K562 (cell line): ENCODE results near the gene MYO1F. TPM values are rescaled to one million over a fixed set of nuclear protein-coding genes. Genes with fewer than 3 reads are reported as not detected.

Experiments used
- ATAC-seq: fragments of 200-7000 bp; cut with Tn5 transposase; 3 replicates; pipeline ENCODE4 v1.9.1; 2020; ENCODE audit warnings: moderate library complexity
- BruUV-seq: library from RNA; stranded (reverse); fragments of 400-500 nt; replicated peaks from 2 replicates; lab custom pipeline; 2021; lab: Mats Ljungman, UMichigan
- CTCF ChIA-PET: fragments of 300-600 bp; formaldehyde crosslinking; extraction: SDS; loops from one replicate; lab custom pipeline; 2021; ENCODE audit warnings: low intra/inter-chr PET ratio; lab: Yijun Ruan, JAX
- POLR2A ChIA-PET: fragments of 300-600, 350-650 bp; sonication (Branson Sonifier 250); formaldehyde crosslinking; extraction: SDS; loops from one replicate; lab custom pipeline; 2021; ENCODE audit warnings: antibody characterized with exemption, inconsistent platforms; lab: Yijun Ruan, JAX
- DNase-seq, 4 experiments: peaks; one replicate each; pipeline versions ENCODE4 v3.0.0 to v3.0.0-alpha.2; 2011 to 2018; ENCODE audit warnings: low spot score in 3 of 4, mixed read lengths in 3 of 4; ENCODE audit errors: extremely low read depth in 1 of 4
- FAIRE-seq: peaks from 2 replicates; lab custom pipeline; 2011; peaks lifted over from hg19 to GRCh38; lab: Jason Lieb, UNC
- H2AFZ ChIP-seq: 2 replicates; pipeline ENCODE4 v1.6.0; 2011; ENCODE audit warnings: low read depth, low read length, control low read depth, inconsistent platforms
- H3K27ac ChIP-seq: fragments of 200-600 bp; 3 replicates; pipeline ENCODE4 v1.8.0; 2011; ENCODE audit warnings: low read depth, mild to moderate bottlenecking, control low read depth, inconsistent platforms, low read length, moderate library complexity, mixed read lengths; ENCODE audit errors: extremely low read depth
- H3K27me3 ChIP-seq, 2 experiments: fragments of 300-600 bp in 1 of 2; 2 replicates in 1 of 2; 3 replicates in 1 of 2; pipeline versions ENCODE4 v1.6.0 to v1.8.0; 2011; ENCODE audit warnings: inconsistent platforms in 2 of 2, low read length in 2 of 2, mild to moderate bottlenecking in 1 of 2, mixed read lengths in 1 of 2, moderate library complexity in 1 of 2; ENCODE audit not compliant: control insufficient read depth in 2 of 2, insufficient read depth in 2 of 2
- H3K36me3 ChIP-seq: fragments of 300-600 bp; 3 replicates; pipeline ENCODE4 v1.8.0; 2011; ENCODE audit warnings: mild to moderate bottlenecking, low read length, inconsistent platforms; ENCODE audit not compliant: control insufficient read depth, insufficient read depth
- H3K4me1 ChIP-seq, 2 experiments: fragments of 200-600 bp in 1 of 2; replicated peaks in 1 of 2; 2 replicates in 1 of 2; 3 replicates in 1 of 2; pipeline versions ENCODE4 v1.5.1 to v1.8.0; 2011; ENCODE audit warnings: inconsistent platforms in 2 of 2, low read length in 2 of 2, mild to moderate bottlenecking in 1 of 2, mixed read lengths in 1 of 2, moderate library complexity in 1 of 2; ENCODE audit not compliant: control insufficient read depth in 2 of 2, insufficient read depth in 2 of 2
- H3K4me2 ChIP-seq: 2 replicates; pipeline ENCODE4 v1.6.1; 2011; ENCODE audit warnings: low read length, control low read depth, inconsistent platforms, mixed read lengths; ENCODE audit not compliant: insufficient read depth
- H3K4me3 ChIP-seq: fragments of 200-600 bp; sonication (generic), shearing (Covaris generic); 2 replicates; pipeline ENCODE4 v1.5.1; 2016; ENCODE audit warnings: control low read depth, inconsistent platforms
- H3K79me2 ChIP-seq: fragments of 200-600 bp; 3 replicates; pipeline ENCODE4 v1.8.0; 2011; ENCODE audit warnings: low read length, inconsistent platforms; ENCODE audit not compliant: control insufficient read depth, insufficient read depth
- H3K9ac ChIP-seq, 2 experiments: 2 replicates each; pipeline versions ENCODE4 v1.6.0 to v1.6.1; 2011; ENCODE audit warnings: low read depth in 2 of 2, low read length in 2 of 2, control low read depth in 1 of 2, inconsistent platforms in 1 of 2, mild to moderate bottlenecking in 1 of 2, mixed read lengths in 1 of 2; ENCODE audit not compliant: insufficient read depth in 1 of 2
- H3K9me1 ChIP-seq: one replicate; pipeline ENCODE4 v1.6.0; 2011; ENCODE audit warnings: inconsistent platforms, mild to moderate bottlenecking, low read length, moderate library complexity; ENCODE audit not compliant: control insufficient read depth, insufficient read depth
- H3K9me3 ChIP-seq: replicated peaks from 2 replicates; pipeline ENCODE4 v1.5.1; 2011; ENCODE audit warnings: low read depth, low read length, inconsistent platforms; ENCODE audit not compliant: control insufficient read depth, insufficient read depth
- H4K20me1 ChIP-seq: replicated peaks from 2 replicates; pipeline ENCODE4 v1.6.1; 2011; ENCODE audit warnings: low read length, inconsistent platforms, mixed read lengths; ENCODE audit not compliant: control insufficient read depth, insufficient read depth
- ATF2 ChIP-seq: sonication (generic); formaldehyde crosslinking; IDR thresholded peaks from 2 replicates; pipeline ENCODE4 v1.8.1; 2022; ENCODE audit warnings: missing genetic modification reagents
- CEBPG ChIP-seq, 3 experiments: fragments of 200-800 bp in 1 of 3; sonication (Bioruptor generic) in 1 of 3; sonication (generic) in 1 of 3; formaldehyde crosslinking in 1 of 3; IDR thresholded peaks in 2 of 3; conservative IDR thresholded peaks in 1 of 3; 2 replicates each; pipeline versions ENCODE4 v1.6.1 to v1.8.0; 2016 to 2022; ENCODE audit warnings: missing compliant biosample characterization in 2 of 3, missing genetic modification characterization in 2 of 3, mild to moderate bottlenecking in 1 of 3, missing genetic modification reagents in 1 of 3
- PYGO2 ChIP-seq: fragments of 450-650 bp; IDR thresholded peaks from 2 replicates; pipeline ENCODE4 v1.6.1; 2016; ENCODE audit warnings: mild to moderate bottlenecking, missing genetic modification characterization, moderate library complexity, missing compliant biosample characterization
- RBM22 ChIP-seq: fragments of 200-400 bp; formaldehyde crosslinking; IDR thresholded peaks from 2 replicates; pipeline ENCODE4 v1.6.1; 2018; ENCODE audit warnings: low read length, low read depth; ENCODE audit not compliant: poor library complexity, severe bottlenecking
- RFX5 ChIP-seq: IDR thresholded peaks from 2 replicates; pipeline ENCODE4 v1.6.1; 2011; ENCODE audit warnings: low read depth, mild to moderate bottlenecking, improper control_type of control experiment, low read length
- RNF219 ChIP-seq: fragments of 250-450 bp; sonication (Bioruptor Pico); IDR thresholded peaks from 2 replicates; pipeline ENCODE4 v1.5.0; 2022; ENCODE audit warnings: mild to moderate bottlenecking
- WGBS: fragments of 100-300 bp; shearing (Covaris generic); methylation state at CpG from one replicate; pipeline ENCODE4 v1.1.6; 2016; ENCODE audit warnings: low coverage, mixed read lengths; ENCODE audit not compliant: insufficient coverage; ENCODE audit errors: missing lambda C conversion rate; 5-methylcytosine and 5-hydroxymethylcytosine counted together
- in situ Hi-C: fragments of 300-500 bp; cut with MboI; formaldehyde crosslinking; loops from 4 replicates; pipeline ENCODE4 v1.15.0; 2018; ENCODE audit warnings: inconsistent platforms, mixed read lengths
- intact Hi-C: fragments of 100-400 bp; cut with micrococcal nuclease; formaldehyde crosslinking; loops from 2 replicates; pipeline ENCODE4 v1.14.2; 2022
- polyA plus RNA-seq, 8 experiments: library from polyadenylated mRNA; depleted of rRNA in 4 of 8; stranded (reverse) in 5 of 8; unstranded in 3 of 8; fragments of >200 nt; fragmentation: Nextera tagmentation in 2 of 8; fragmentation: Illumina TruSeq in 1 of 8; extraction: Ambion mirVana in 2 of 8; extraction: Trizol in 1 of 8; gene quantifications; 2 replicates each; pipeline versions ENCODE4 v1.2.1 to v1.2.3, GENCODE V29; 2011 to 2014; ENCODE audit warnings: inconsistent platforms in 1 of 8, missing spikeins in 1 of 8
- total RNA-seq, 7 experiments: library from RNA; depleted of rRNA in 6 of 7; stranded (reverse); fragments of >200 nt in 6 of 7; fragmentation: Illumina TruSeq in 2 of 7; extraction: Trizol in 2 of 7; gene quantifications; 2 replicates each; pipeline versions ENCODE4 v1.2.1 to v1.2.3, GENCODE V29; 2011 to 2021; ENCODE audit warnings: low replicate concordance in 1 of 7
- TF ChIP-seq, protein P1 (sequence below): IDR thresholded peaks from 2 replicates; pipeline ENCODE4 v1.6.1; 2011; ENCODE audit not compliant: insufficient read length; ENCODE audit errors: extremely low read depth

MYO1F gene
- total and polyA plus RNA-seq, 9 of the 15 experiments (the other 6 are each of a cell fraction or from before 2014, with no cell fraction given): 0.78 to 9.4 (median 4.3) TPM

DNA sequence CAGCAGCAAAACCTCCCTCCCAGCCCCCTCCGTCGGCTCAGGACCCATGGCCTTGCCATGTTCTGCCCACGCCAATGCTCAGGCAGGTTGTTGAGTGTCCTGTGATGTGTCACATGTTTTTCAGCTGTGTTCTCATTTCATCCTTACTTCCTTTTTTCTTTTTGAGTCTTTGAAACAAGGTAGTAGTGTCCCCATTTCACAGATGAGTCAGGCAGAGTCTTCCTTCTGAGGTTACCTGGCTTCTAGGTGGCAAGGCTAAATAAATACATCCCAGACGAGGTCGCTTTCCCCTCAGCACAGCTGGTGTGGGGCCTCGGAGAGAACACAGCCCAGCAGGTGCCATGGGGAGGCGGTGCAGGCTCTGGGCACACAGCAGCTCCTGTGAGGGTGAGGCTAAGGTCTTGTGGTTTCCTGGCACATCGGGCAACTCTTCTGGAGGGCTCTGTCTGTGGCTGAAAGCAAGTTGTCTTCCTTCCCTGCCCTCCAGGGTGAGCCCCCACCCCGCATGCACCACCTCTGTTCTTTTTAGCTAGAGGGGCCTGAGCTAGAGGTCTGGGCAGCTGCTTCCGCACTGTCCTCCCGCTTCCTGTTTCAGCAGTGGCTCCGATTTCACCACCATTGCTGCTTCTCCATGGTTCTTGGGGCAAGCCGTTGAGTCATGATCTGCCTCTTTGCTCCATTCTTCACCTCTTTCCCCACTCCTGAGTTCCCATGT is 89.9 kb downstream of the MYO1F start (continued):
- TF ChIP-seq ATF2 (no peak), PYGO2 (tag) (no peak), CEBPG (CRISPR knock-in tag; IDR thresholded peaks at IDR 0.05) (no peak), CEBPG (tag; conservative IDR thresholded peaks at IDR 0.05 in 1 of 2, IDR thresholded peaks at IDR 0.05 in 1 of 2) (no peak)
- TF ChIP-seq, all 486 proteins: peak for 2

DNA sequence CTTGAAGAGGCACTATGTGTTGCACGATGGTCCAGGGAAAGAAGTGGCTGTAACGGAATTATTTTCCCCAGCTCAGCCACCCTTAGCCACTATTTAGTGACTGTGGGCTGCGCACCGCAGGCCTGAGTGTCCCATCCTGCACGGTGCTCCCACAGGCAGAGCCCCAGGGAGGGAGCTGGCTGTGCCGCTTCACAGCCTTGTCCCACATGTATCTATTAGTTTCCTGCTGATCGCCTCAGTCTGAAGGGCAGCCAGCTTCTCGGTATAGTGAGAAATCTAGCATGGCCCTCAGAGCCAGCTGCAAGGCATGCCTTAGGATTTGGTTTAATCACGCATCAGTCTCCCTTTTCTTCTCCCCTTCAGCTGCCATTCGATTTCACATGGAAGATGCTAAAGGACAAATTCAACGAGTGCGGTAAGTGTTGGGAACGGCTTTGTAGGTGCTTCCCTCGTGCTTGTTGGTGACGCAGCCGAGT is 90.5 kb downstream of the MYO1F start:
- POLR2A ChIA-PET: interaction anchor here (0.6 to 2.0 kb wide), 12 partner anchors 8 to 466 kb away, joined by 3 to 10 read pairs (median 3); partner anchors contain the start of gene ZNF414

More for the DNA sequence above, 90.5 kb downstream of the MYO1F start:
- DNase-seq: no peak
- no peak overlapping the region for H3K27ac ChIP-seq
- no peak for ATAC-seq
- intact Hi-C loops: no loop called here
- H3K9ac ChIP-seq: no peak overlapping the region
- no peaks in the 10 kb centered on the region for H3K9me1 ChIP-seq
- H4K20me1 ChIP-seq: no peaks in the 10 kb centered on the region
- H3K4me2 ChIP-seq: no peak overlapping the region
- peaks cover 0 to 16% of the 10 kb centered on the region in 2 experiments; a peak in 2 of 5 replicates for H3K4me1 ChIP-seq
- no peak overlapping the region for H2AFZ ChIP-seq
- H3K9me3 ChIP-seq: no peaks in the 10 kb centered on the region
- WGBS: 94% methylated on average over 14 of the region's 16 CpGs
- H3K27me3 ChIP-seq: no peaks in the 10 kb centered on the region
- no peak for FAIRE-seq
- CTCF ChIA-PET: no interaction called here
- TF ChIP-seq RFX5: no peak
- TF ChIP-seq RBM22: no peak
- TF ChIP-seq, protein P1, sequence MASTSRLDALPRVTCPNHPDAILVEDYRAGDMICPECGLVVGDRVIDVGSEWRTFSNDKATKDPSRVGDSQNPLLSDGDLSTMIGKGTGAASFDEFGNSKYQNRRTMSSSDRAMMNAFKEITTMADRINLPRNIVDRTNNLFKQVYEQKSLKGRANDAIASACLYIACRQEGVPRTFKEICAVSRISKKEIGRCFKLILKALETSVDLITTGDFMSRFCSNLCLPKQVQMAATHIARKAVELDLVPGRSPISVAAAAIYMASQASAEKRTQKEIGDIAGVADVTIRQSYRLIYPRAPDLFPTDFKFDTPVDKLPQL: no peak
- no peak for TF ChIP-seq RNF219 (CRISPR knock-in tag)
- no TSS peak for BruUV-seq
- H3K4me3 ChIP-seq: no peak overlapping the region
- peaks cover 6% of the 10 kb centered on the region; the same call in 1 of the 3 replicates for H3K79me2 ChIP-seq
- H3K36me3 ChIP-seq: peaks cover 73% of the 10 kb centered on the region
- in situ Hi-C loops: no loop called here
